Lower lobe of right lung (tissue), 2 donors: ENCODE data around the gene ACTL6B. TPM values are rescaled to one million over a fixed set of nuclear protein-coding genes. Genes with fewer than 3 reads are reported as not detected.

Experiments used
- ATAC-seq, 2 donors: fragments of 200-7000 bp; cut with Tn5 transposase; one replicate each; pipeline ENCODE4 v1.9.1; 2020 to 2022; ENCODE audit warnings: mild to moderate bottlenecking in 2 of 2, moderate library complexity in 2 of 2
- DNase-seq: peaks from one replicate; pipeline ENCODE4 v3.0.0-alpha.2; 2020
- H3K27ac ChIP-seq: fragments of 200-600 bp; one replicate; pipeline ENCODE4 v1.8.0; 2022
- H3K27me3 ChIP-seq: fragments of 200-600 bp; one replicate; pipeline ENCODE4 v1.8.0; 2022; ENCODE audit warnings: low read depth
- H3K36me3 ChIP-seq: fragments of 200-600 bp; one replicate; pipeline ENCODE4 v1.8.0; 2022; ENCODE audit warnings: mild to moderate bottlenecking
- H3K4me1 ChIP-seq: fragments of 200-600 bp; one replicate; pipeline ENCODE4 v1.8.0; 2022
- H3K4me3 ChIP-seq: fragments of 200-600 bp; one replicate; pipeline ENCODE4 v1.8.0; 2022; ENCODE audit warnings: mild to moderate bottlenecking
- H3K9me3 ChIP-seq: fragments of 200-600 bp; one replicate; pipeline ENCODE4 v1.8.0; 2022
- intact Hi-C: fragments of 100-400 bp; cut with DNase I; formaldehyde crosslinking; loops from one replicate; pipeline ENCODE4 v1.11.0; 2022
- total RNA-seq: library from RNA; stranded (reverse); fragmentation: NEBNext Ultra II Directional; extraction: Animal tissue kit (Norgen Biotek cat#: 25700); gene quantifications from one replicate; pipeline ENCODE4 v1.2.1, GENCODE V29; 2021
- TF ChIP-seq, protein P1 (sequence below): fragments of 200-600 bp; IDR thresholded peaks from one replicate; pipeline ENCODE4 v1.8.0; 2022; ENCODE audit warnings: antibody characterized with exemption, mild to moderate bottlenecking
- donor health status: DM: no; HTN: yes; CAD: no; lungs with severe emphysema.

ACTL6B gene
- total RNA-seq, 1 donor from 2014 or later, result not detected

- H3K27me3 ChIP-seq, result no peaks in the 10 kb centered on the region
- no peaks in the 10 kb centered on the region for H3K9me3 ChIP-seq
- no peaks in the 10 kb centered on the region for H3K36me3 ChIP-seq
- DNase-seq (peak; percentile 88), ATAC-seq (peak; percentile 66 to 73)
- peaks cover 34% of the 10 kb centered on the region for H3K4me1 ChIP-seq
- H3K4me3 ChIP-seq, result peak within 1 kb of the TSS; percentile 80
- peak within 1 kb of the TSS; percentile 74 for H3K27ac ChIP-seq
- TF ChIP-seq, protein P1, sequence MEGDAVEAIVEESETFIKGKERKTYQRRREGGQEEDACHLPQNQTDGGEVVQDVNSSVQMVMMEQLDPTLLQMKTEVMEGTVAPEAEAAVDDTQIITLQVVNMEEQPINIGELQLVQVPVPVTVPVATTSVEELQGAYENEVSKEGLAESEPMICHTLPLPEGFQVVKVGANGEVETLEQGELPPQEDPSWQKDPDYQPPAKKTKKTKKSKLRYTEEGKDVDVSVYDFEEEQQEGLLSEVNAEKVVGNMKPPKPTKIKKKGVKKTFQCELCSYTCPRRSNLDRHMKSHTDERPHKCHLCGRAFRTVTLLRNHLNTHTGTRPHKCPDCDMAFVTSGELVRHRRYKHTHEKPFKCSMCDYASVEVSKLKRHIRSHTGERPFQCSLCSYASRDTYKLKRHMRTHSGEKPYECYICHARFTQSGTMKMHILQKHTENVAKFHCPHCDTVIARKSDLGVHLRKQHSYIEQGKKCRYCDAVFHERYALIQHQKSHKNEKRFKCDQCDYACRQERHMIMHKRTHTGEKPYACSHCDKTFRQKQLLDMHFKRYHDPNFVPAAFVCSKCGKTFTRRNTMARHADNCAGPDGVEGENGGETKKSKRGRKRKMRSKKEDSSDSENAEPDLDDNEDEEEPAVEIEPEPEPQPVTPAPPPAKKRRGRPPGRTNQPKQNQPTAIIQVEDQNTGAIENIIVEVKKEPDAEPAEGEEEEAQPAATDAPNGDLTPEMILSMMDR, result no peak
- intact Hi-C loops, result loop anchor here (10.0 kb wide), 1 partner anchor 129 kb away; no protein-coding TSS in a partner anchor
Measured at GRCh38 chr7:100694098-100694745, 38.0 kb upstream of the ACTL6B start, which contains the start of gene GIGYF1. GIGYF1 (minus strand) TSS chr7:100694250; CDS start chr7:100688238, 6,012 bp downstream.

- TF ChIP-seq, protein P1, result no peak
- Histone ChIP-seq H3K4me3 (peak overlapping the region; percentile 80), H3K36me3 (peaks cover 7% of the 10 kb centered on the region), H3K27me3 (no peaks in the 10 kb centered on the region), H3K9me3 (no peaks in the 10 kb centered on the region), H3K4me1 (peaks cover 36% of the 10 kb centered on the region), H3K27ac (peak overlapping the region; percentile 74)
- DNase-seq (peak; percentile 50), ATAC-seq (peak; percentile 6 to 29)
- intact Hi-C loops, result loop anchor here (10.0 kb wide), 1 partner anchor 129 kb away; no protein-coding TSS in a partner anchor
Measured at GRCh38 chr7:100693312-100694097, 37.3 kb upstream of the ACTL6B start.

DNA sequence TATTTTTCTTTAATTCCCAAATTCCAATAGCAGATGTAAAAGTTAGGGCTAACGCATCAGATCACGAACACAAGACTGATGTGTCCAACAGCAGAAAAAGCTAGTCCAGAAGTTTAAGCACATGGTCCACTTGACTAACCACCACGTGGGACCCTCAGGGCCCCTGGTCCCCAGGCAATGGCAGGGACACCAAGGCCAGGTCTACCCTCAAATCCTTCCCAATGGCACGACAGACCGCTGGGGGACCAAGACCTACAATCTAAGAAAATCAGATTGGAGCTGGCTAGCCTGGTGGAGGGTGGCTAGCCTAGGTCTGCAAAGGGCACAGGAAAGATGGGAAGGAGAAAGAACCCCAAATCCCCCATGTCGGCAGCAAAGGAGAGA lies 36.3 kb upstream of the ACTL6B start:
- DNase-seq (no peak), ATAC-seq (no peak)
- Histone ChIP-seq H3K27ac (no peak overlapping the region), H3K4me1 (peaks cover 36% of the 10 kb centered on the region), H3K27me3 (no peaks in the 10 kb centered on the region), H3K4me3 (peak overlapping the region; percentile 80), H3K36me3 (peaks cover 16% of the 10 kb centered on the region), H3K9me3 (no peaks in the 10 kb centered on the region)
- intact Hi-C loops, result loop anchor here (10.0 kb wide), 1 partner anchor 128 kb away; no protein-coding TSS in a partner anchor
- TF ChIP-seq, protein P1, result no peak

DNA sequence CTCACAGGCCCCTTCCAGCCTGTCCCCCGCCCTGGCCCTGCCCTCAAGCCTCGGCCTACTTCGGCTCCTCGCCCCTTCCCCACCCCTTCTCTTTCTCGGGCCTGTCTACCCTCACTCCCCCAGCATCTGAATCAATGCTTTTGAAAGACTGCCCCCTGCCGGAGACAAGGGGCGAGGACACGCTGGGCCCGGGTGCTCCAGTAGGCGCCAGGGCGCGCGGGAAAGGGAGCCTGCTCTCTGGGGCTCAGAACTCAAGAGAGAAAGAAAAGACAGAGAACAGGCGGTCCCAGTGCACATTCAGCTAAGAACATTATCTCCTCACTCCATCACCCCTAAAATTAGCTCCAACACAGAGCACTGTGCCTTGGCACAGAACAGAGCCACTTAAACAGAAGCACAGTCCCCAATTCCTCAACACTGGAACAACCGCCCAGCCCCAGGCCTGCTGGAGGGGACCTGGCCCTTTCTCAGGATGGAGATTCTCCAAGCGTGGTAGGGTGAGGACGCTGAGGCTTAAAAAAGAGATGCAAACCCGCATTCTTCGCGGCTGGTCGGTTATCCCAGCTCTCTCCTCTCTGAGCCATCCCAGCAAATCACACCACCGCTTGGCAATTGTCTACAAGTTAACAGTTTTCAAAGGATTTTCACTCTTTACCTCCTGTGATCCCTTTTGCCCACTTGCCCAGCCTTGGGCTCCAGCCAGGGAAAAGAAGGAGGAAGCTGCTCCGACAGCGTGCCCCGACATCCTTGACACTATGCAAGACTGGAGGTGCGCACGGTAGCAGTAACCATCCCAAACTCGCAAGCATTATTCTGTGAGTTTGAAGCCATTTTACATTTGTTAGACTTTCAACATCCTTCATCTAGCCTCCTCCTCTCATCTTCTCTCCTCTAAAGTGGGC lies 35.7 kb upstream of the ACTL6B start:
- Histone ChIP-seq H3K9me3 (no peaks in the 10 kb centered on the region), H3K36me3 (peaks cover 22% of the 10 kb centered on the region), H3K4me1 (peaks cover 36% of the 10 kb centered on the region), H3K4me3 (peak overlapping the region; percentile 80), H3K27me3 (no peaks in the 10 kb centered on the region), H3K27ac (no peak overlapping the region)
- DNase-seq (peak; percentile 84), ATAC-seq (peak; percentile 77 to 84)
- TF ChIP-seq, protein P1, result peak; percentile 91
- intact Hi-C loops, result loop anchor here (10.0 kb wide), 1 partner anchor 127 kb away; no protein-coding TSS in a partner anchor
